DOHH2 (cell line): ENCODE data around the gene DDX59.

Experiments used
- EZH2phosphoT487 ChIP-seq: fragments of 200-600 bp; sonication (generic); IDR thresholded peaks from 2 replicates; pipeline ENCODE4 v1.6.1; 2017; ENCODE audit warnings: borderline replicate concordance, mild to moderate bottlenecking, antibody characterized with exemption, low read length, moderate library complexity, mixed read lengths
- TF ChIP-seq, protein P1 (sequence below): fragments of 200-600 bp; sonication (generic); IDR thresholded peaks from one replicate; pipeline ENCODE4 v1.5.1; 2014; ENCODE audit warnings: antibody characterized with exemption, mild to moderate bottlenecking, low read depth, low read length; ENCODE audit not compliant: poor library complexity, severe bottlenecking

DNA sequence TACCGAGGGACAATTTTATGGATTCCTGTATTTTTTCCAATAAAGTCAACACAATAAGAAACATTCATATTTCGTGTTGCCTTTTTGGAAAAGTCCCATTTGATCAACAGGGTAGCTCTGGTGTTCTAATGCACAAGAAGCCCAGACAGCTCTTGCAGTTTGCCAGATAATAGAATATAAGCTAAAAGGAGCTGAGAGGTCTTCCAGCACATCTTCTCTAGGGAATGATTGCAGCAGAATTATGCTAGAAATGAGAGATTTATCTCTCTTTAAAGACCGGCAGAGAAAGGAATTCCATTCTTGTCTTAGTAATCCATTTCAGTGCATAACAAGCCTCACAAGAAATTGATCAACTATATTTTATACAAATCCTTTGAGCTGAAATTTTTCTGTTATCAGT, 25.0 kb upstream of the DDX59 start:
- TF ChIP-seq, protein P1, sequence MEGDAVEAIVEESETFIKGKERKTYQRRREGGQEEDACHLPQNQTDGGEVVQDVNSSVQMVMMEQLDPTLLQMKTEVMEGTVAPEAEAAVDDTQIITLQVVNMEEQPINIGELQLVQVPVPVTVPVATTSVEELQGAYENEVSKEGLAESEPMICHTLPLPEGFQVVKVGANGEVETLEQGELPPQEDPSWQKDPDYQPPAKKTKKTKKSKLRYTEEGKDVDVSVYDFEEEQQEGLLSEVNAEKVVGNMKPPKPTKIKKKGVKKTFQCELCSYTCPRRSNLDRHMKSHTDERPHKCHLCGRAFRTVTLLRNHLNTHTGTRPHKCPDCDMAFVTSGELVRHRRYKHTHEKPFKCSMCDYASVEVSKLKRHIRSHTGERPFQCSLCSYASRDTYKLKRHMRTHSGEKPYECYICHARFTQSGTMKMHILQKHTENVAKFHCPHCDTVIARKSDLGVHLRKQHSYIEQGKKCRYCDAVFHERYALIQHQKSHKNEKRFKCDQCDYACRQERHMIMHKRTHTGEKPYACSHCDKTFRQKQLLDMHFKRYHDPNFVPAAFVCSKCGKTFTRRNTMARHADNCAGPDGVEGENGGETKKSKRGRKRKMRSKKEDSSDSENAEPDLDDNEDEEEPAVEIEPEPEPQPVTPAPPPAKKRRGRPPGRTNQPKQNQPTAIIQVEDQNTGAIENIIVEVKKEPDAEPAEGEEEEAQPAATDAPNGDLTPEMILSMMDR = no peak
- TF ChIP-seq EZH2phosphoT487 = no peak
